ENCODE measurements around the gene ABLIM2.
"Not testable (repeated sequence)": the region's sequence is repeated elsewhere in the genome, so short reads cannot be mapped to it uniquely, and the experiment has no call there.

ABLIM2 gene

DNA sequence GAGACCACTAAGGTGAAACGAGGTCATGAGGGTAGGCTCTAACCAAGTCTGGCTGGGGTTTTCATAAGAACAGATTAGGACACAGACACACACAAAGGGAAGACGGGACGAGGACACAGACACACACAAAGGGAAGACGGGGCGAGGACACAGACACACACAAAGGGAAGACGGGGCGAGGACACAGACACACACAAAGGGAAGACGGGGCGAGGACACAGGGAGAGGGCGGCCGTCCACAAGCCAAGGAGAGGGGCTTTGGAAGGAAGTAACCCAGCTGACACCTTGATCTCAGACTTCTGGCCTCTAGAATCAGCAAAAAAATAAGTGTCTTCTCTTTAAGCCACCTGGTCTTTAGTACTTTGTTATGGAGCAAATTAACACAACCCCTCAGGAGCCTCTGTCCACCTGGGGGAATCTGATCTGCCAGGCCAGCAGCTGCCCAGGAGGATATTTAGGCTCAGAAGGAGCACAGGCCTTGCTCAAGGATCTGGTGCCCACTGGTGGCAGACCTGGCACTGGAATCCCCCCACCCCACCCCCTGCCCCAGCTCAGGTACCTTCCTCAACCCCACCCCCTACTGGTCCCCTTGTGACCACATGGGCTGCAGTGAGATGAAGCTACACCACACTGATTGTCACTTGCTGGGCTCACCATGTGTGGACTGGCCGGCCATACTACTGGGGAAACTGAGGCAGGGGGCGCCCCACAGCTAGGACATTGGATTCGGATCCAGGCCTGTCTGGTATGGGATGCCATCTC is 2.8 kb downstream of the ABLIM2 start:
- DNase-seq = no peak

- no peak for DNase-seq
Measured at GRCh38 chr4:8155048-8155447, 3.6 kb downstream of the ABLIM2 start.

- no peak for DNase-seq
Measured at GRCh38 chr4:8153441-8153840, 5.2 kb downstream of the ABLIM2 start.

GRCh38 chr4:8152865-8153257 is 5.8 kb downstream of the ABLIM2 start:
- no peak for DNase-seq

DNA sequence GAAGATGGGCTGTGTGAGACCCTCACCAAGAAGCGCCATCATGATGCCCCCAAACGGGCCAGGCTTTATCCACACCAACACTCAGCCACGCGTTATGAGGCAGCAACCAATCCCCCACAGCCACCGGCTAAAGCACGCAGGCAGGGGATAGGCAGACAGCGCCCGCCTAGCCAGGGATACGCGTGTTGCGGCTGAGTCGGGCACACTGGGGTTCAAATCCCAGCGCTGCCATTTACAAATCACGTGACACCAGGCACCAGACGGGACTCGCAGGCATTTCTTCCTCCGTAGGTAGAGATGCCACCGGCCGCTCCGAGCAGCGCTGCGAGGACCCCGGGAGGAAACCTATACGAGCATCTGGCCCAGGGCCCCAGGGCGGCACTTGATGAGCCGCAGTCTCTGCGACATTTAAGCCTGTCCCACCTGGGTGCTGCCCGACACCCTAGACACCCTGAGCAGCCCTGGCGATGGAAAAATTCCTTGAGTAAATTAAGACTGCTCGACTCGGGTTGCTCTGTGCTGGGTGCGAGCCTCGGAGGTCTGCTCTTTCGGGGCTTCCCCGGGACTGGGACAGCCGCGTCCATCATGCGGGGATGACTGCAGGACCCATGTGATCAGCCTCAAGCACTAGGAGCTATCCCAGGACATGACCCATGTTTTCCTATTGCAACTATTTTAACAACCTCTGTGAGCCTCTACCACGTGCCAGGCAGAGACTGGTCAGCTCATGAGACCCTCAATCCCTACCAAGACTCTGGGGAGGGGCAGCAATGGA is 6.3 kb downstream of the ABLIM2 start:
- DNase-seq = no peak

GRCh38 chr4:8151165-8151650 is 7.4 kb downstream of the ABLIM2 start:
- DNase-seq = no peak

- DNase-seq = no peak
Measured at GRCh38 chr4:8150152-8151090, 8.2 kb downstream of the ABLIM2 start.

GRCh38 chr4:8149664-8150063 is 8.9 kb downstream of the ABLIM2 start:
- no peak for DNase-seq

- no peak for DNase-seq
Measured at GRCh38 chr4:8148785-8149435, 9.7 kb downstream of the ABLIM2 start.

- DNase-seq = no peak
Measured at GRCh38 chr4:8148159-8148558, 10.5 kb downstream of the ABLIM2 start.

DNA sequence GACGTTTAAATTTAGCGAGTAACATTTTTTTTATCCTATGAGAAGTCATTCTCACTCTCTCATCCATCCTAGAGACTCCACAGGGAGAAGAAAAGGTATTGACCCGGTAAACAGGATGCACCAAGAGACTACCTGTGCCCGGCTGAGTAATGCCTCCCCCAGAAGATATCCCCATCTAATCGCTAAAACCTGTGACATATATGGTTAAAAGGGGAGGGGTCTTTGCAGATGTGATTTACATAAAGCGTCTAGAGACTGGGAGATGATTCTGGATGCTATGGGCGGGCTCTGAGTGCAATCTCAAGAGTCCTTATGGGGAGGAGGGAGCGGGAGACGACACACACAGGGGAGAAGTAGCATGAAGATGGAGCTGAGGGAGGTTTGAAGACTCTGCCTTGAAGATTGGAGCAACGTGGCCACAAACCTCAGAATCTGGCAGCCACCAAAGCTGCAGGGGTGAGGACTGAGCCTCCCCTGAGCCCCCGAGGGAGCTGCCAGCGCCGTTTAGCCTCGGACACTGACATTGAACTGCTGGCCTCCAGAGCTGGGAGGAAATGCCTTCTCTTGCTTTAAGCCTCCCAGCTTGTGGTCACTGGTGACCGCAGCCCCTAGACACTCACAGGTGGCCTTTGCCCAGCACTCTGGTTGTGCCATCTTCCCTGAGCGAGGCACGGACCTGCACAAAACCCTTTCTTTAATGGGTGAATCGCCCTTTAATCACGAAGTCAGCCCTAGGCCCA is 11.2 kb downstream of the ABLIM2 start:
- DNase-seq = no peak

GRCh38 chr4:8146157-8146556 is 12.5 kb downstream of the ABLIM2 start:
- no peak for DNase-seq

DNA sequence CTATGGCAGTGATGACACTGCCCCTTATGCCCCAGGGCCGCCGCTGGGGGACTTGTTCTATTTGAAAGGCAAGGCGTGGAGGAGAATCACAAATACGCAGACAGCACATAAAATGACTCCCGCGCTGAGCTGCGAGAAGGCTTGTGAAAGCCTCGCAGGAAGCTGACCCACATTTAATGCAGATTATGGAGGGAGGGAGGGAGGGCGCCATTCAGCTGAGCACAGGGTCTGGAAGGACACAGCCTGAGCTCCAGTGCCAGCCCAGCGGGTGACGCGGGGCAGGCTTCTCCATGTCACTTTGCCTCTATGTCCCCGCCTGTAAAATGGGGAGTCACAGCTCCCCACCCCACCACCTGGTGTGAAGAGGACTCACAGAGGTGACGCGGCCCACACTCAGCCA is 14.3 kb downstream of the ABLIM2 start:
- DNase-seq = no peak

DNA sequence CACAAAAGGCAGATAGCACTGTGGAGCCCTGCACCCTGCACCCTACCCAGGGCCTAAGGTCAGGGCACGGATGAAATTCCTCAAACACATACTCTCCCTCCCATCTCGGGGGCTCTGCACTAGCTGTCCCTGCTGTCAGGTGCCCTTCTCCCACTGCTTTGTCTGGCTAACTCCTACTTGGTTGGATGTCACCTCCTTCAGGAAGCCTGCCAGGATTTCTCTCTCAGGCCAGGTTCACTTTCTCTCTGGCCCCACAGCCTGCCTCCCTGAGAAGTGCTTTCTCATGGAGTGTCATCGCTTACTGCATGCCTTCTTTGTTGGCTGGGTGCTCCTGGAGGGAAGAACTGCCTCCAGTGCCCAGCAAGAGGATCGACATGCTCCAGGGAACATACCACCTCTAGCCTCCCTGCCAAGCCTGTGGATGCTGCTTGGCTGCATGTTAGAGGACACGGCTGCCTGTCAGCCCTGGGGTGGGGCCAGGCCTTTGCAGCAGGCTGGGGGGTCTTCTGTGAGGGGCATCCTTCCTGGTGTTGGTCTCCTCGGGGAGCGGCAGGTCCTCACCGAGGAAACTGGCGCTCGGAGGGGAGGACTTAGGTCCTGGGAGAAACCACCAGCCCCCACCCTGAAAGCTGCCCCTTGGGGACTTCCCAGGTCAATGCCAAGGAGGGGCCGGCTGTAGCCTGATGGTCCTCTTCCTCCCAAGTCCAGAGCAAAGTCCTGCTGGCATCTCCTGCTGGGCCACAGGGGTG is 15.0 kb downstream of the ABLIM2 start:
- DNase-seq = no peak

DNA sequence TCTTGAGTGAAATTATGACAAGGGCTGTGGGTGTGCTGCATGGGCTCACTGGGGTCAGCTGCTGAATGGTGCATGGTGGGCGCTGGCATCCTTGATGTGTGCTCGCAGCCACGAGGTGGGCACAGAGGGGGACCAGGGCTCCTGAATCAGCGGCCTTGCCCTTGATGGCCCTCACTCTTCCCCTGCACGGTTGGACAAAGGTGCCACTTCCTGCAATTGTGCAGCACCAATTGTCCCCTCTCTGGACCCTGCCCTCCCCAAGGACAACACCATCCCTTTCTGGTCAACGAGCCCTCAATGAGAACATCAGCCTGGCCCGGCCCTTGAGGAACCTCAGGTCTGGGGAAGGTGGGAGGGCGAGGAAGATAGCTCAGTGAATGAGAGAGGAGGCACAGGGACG is 16.1 kb downstream of the ABLIM2 start:
- DNase-seq = no peak

DNA sequence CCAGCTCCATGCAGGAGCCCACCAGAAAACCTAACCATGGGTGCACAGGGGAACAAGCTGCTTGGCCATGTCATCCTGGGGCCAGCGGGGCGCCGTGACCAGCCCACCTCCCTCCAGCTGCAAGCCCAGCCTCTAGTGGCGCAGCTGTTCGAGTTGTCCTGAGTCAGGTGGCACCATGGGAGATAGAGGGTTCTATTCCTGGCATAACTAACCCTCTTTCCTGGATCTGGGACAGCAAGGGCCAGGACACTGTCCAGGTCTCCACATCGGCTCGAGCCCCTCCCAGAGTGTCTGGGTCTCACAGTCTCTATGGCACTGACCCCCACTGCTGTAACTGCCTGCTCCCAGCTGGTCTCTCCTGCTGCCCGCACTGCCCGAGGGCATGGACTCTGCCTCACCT is 16.7 kb downstream of the ABLIM2 start:
- no peak for DNase-seq

- no peak for DNase-seq
Measured at GRCh38 chr4:8140915-8141314, 17.7 kb downstream of the ABLIM2 start.

GRCh38 chr4:8139726-8140125 is 18.9 kb downstream of the ABLIM2 start:
- not testable (repeated sequence) for DNase-seq

DNA sequence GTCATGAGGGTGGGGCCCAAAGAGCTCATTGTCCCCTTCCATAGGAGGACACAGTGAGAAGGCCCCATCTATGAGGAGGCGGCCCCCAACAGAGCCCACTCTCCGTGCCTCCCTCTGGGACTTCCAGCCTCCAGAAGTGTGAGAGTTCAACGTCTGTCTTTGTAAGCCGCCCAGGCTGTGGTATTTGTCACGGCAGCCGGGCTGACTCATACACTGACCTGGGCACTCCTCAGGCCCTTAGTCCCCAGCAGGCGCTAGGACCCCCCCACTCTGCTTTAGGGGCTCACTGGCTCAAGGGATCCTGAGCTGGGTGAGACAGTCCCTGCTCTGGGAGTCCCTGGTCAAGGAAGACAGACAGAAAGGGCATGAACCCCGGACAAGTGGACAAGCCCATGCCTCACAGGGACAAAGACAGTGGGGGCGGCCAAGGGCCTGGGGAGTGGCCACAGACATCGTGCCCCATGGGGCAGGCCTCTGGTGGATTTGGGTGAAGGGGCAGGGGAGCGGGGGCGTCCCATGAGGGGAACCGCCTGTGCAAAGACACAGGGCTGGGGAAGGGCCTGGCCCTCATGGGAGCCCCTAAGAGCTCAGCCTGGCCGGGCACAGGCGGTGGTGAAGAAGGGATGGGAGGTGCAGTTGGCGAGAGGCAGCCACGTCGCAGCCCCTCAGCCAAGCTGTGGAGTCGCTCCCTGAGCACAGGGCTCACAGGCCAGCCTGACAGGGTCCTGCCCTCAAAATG is 21.5 kb downstream of the ABLIM2 start:
- DNase-seq = no peak

DNA sequence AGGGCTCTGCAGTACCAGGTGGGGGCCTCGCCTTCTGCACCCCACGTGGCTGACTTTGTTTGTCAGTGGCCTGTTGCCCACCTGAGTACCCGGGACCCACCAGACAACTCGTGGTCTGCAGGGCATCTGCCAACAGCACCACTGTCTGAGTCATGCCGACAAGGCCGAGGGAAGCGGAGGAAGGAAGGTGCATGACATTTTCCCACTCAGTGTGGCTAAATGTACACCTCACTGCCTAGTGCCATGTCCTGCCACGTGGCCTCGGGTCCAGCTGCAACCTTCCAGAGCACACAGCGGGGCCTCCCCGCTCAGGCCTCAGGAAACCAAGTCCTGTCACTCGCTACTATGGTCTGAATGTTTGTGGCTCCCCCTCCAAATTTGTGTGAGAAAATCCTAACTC is 22.1 kb downstream of the ABLIM2 start:
- no peak for DNase-seq
